Eye (tissue), 1 donor: Measurements from ENCODE around the gene UTS2B.
"Not testable (repeated sequence)": the region's sequence is repeated elsewhere in the genome, so short reads cannot be mapped to it uniquely, and the experiment has no call there.

ENCODE experiments used
- DNase-seq: peaks from one replicate; pipeline ENCODE4 v3.0.0-alpha.2; 2015

The UTS2B gene

GRCh38 chr3:191269289-191270085 is 60.8 kb downstream of the UTS2B start:
- no peak for DNase-seq

GRCh38 chr3:191268737-191269136 is 61.6 kb downstream of the UTS2B start:
- no peak for DNase-seq

- DNase-seq, result no peak
These were observed 66.5 kb downstream of the UTS2B start for GRCh38 chr3:191263850-191264249.

DNA sequence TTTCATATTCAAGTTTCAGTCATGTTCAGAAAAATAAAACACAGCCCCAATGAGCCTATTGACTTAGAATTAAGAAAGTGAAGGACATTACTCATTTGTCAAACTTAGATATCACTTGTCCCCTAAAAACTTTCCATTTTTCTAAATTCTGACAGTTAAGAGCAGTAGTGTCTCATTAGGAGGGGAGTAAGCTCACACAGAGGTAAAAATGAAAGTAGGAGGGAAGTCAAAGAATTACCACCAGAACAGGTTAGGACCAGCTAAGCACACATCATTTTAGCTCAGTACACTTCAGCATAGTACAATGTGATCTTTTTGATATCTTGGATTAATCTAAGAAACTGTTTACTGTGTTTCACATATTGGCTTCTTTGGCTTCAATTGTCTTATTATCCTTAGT is 67.0 kb downstream of the UTS2B start:
- DNase-seq, result no peak

- no peak for DNase-seq
These were observed 67.7 kb downstream of the UTS2B start for GRCh38 chr3:191262650-191263049.

DNA sequence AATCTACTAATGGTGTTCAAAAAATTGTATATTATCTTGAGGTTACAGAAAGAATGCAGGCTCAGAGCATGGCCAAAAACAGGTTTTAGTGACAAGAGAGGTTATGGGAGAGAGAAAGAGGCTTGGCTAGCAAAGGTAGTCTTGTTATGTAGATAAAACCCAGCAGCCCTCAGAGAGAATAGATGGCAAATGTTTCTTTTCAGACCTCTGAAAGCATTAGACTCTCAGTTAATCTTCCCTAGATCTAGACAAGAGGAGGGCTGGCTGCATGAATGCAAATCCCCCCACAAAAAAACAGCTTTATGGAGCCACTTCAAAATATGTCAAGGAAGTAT is 69.1 kb downstream of the UTS2B start:
- DNase-seq, result no peak

DNA sequence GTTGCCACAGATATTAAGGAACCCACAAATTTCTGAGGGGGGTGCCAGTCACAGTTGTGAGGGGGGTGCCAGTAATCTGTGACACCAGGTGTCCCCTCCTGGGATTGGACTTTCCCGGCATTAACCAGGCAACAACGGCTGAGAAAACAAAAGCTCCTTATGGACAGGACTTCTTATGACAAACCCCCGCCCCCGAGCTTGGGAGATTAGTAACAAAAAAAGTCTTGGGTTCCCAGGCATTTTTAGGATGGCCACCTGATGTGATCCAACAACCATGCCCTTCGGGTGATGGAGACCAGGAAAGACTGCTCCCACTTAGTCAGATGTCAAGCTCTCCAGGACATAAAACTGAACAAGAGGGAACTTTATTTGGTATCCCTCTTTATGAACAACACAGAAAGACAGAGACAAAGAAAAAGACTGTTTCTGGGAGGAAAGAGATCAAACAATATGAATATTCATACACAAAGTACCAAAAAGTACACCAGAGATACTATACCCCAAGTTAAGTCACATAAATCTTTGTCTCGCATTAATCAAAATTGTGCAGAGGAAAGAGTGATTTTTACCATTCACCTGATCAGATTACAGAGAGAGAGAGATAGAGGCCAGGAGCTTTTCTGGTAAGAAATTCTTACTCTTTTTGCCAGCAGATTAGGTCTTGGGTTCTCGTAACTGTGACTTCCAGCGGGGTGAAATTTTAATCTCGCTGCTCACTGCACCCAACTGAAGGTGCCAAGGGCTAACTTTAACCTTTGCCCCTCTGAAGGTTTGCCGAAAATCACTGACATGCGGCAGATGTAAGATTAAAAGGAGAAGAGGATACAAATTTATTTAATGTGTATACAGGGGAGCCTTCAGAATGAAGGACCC is 69.7 kb downstream of the UTS2B start:
- DNase-seq, result no peak

DNA sequence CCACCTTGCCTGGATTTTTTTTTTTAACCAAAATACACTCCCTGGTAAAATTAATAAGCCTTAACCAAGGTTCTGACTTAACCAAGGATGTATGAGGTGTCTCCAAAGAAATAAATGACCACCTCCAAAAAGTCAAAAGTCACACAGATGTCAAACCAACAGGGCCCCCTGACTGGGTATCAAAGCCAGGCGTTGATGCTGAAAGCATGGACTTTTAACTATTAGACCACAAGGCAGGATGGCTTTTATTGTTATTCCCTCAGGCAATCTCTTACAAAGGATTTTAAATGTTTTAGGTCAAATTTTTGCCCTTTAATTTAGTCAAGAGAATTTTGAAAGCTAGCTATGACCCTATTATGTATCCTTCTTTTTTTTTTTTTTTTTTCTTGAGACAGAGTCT is 70.8 kb downstream of the UTS2B start:
- DNase-seq, result no peak

- peak; percentile 6 for DNase-seq
These were observed 73.0 kb downstream of the UTS2B start for GRCh38 chr3:191257286-191257685.

DNA sequence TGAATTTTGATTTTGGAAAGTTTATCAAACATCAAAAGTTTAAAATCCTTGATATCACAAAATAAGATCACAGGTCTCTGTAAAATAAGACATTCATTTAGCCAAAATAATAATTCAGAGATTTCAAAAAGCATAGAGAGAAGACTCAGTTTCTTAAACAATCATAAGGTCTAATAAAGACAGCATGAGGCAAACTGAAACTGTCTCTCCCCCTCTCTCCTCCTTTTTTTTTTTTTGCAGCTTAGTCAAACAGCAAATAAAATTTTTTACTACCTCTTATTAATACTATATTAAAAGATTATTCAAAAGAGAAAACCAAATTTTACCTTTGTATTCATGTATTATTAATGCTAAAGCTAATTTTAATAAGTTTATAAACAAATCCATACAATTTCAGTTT is 73.9 kb downstream of the UTS2B start:
- no peak for DNase-seq

DNA sequence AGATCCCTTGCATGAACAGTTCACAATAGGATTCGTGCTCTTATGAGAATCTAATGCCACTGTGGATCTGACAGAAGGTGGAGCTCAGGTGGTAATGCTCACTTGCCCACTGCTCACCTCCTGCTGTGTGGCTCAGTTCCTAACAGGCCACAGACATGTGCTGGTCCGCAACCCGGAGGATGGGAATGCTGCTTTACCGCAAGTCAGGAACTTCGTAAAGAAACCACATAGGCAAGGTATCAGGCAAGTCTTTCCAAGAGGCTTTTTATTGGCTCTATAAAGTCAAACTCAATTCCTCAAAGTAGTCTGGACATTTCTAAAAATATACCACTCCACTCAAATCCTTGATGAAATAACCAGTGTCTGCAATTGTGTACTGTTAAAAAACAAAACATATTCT is 75.2 kb downstream of the UTS2B start:
- DNase-seq, result no peak

GRCh38 chr3:191254098-191254873 is 76.0 kb downstream of the UTS2B start:
- no peak for DNase-seq

- no peak for DNase-seq
These were observed 77.1 kb downstream of the UTS2B start for GRCh38 chr3:191253089-191253799.

DNA sequence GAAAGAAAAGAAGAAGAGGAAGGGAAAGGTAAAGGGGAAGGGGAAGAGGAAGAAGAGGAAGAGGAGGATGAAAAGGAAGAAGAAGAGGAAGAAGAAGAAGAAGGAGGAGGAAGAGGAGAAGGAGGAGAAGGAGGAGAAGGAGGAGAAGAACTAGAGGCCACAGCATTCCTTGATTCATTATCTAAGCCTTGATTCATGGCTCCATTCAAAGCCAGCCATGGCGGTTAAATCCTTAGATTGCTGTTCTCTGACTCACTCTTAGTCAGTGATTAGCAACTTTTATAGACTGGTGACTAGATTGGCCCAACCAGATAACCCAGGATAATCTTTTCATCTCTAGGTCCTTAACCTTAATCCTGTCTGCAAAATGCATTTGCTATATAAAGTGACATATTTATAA is 83.7 kb downstream of the UTS2B start:
- no peak for DNase-seq

DNA sequence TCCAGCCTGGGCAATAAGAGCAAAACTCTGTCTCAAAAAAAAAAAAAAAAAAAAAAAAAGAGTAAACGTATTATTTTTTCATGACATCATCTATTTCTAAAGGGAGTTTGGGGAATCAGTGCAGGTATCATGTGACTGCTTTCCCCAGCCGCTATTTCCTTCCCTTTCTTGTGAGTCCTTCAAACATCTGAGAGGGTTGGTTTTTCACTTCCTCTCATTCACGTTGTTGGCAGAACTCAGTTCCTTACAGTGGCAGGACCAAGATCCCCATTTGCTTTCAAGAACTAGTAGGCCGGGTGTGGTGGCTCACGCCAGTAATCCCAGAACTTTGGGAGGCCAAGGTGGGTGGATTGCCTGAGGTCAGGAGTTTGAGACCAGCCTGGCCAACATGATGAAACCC is 84.3 kb downstream of the UTS2B start:
- DNase-seq, result not testable (repeated sequence)

DNA sequence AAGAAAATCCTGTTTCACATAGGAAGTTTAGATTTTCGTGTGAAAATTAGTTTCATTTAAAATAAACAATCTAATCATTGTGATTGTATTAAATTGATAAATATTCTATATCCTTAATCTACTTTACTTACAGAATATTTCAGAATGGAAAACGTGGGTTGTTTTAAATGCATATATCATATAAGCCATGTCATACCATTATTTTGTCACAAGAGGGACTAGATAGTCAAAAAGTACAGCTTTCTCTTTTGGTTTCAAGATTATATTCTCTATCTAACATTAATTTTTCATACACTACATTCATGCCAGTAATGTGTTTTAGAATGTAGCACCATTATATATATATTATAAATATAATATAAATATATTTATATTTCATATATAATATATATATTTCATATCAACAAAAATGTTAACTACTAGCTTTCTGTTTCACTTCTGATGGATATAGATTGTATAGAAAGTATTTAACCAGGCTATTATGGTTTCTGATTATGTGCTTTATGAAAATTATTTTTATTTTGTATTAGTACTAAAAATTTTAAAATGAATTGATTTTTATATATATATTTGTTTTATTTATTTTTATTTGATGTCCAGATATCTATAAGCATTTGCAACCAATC is 86.0 kb downstream of the UTS2B start:
- no peak for DNase-seq

- DNase-seq, result no peak
These were observed 89.8 kb downstream of the UTS2B start for GRCh38 chr3:191240486-191240885.

DNA sequence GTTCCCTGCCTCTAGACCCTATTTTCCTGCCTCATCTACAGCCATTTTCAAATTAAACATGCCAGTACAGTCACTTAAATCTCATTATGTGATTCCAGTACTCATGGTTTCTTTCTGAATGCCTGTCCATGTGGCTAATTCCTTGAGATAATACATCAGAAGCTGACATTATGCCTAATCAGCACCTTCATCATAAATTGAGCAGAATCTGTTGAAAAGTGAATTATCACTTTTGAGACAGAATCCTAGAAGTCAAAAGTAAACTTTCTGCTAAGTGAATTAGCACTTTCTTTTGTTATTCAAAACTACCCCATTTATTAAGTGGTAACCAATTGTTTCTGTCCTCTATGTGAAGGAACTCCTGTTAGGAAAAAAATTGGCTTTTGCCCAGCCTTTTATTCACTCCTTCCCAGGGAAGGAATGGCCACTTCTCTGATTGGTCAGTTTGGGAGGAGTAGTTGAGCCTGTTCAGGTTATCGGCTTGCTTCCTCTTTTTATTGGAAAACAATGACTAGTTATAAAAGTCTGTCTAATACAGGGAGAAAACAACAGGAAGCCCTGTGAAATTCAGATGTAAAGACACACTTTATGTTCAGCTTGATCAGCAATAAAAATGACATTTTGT is 90.8 kb downstream of the UTS2B start:
- DNase-seq, result no peak

- DNase-seq, result no peak
These were observed 92.0 kb downstream of the UTS2B start for GRCh38 chr3:191238321-191238817.

DNA sequence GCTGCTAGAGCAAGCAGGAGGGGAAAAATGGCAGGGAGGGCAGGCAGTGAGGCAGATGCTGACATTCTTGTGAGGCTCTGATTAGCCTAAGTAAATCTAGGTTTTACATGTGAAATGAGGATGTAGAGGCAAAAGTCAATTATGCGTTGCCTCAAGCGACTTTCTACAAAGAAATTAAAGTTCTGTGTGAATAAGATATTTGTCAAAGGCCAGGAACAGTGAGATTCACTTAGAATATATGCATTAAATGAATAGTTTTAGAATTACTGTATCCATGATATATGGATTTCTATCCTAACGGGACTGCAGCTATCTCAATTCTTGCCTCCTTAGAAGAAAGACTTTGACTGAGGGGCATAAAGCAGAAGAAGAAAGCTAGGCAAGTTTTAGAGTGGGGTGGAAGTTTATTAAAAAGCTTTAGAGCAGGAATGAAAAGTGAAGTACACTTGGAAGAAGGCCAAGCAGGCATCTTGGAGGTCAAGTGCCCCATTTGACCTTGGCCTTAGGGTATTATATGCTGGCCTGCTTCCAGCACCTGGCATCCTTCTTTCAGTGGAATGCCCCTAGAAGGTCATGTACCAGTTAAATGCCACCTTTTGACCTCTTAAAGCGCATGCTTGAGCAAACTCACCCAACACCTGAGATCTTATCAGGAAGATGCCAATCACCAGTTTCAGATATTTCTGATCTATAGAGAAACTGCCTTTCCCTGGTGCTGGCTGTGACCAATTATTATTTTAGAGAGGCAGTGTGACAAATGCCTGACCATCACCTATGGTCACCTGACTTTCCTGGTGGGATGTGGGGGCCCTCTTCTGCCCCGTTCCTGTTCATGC is 93.1 kb downstream of the UTS2B start:
- DNase-seq, result no peak

GRCh38 chr3:191236646-191237045 is 93.7 kb downstream of the UTS2B start:
- DNase-seq, result no peak
